ENCODE measurements around the gene GMEB1.
"Not testable (repeated sequence)": the region's sequence is repeated elsewhere in the genome, so short reads cannot be mapped to it uniquely, and the experiment has no call there.

GMEB1 gene

GRCh38 chr1:28671254-28671780, 2.7 kb downstream of the GMEB1 start:
- DNase-seq (ENCODE audit: extremely low read depth in 1 of 2, low read depth in 1 of 2): no peak

DNA sequence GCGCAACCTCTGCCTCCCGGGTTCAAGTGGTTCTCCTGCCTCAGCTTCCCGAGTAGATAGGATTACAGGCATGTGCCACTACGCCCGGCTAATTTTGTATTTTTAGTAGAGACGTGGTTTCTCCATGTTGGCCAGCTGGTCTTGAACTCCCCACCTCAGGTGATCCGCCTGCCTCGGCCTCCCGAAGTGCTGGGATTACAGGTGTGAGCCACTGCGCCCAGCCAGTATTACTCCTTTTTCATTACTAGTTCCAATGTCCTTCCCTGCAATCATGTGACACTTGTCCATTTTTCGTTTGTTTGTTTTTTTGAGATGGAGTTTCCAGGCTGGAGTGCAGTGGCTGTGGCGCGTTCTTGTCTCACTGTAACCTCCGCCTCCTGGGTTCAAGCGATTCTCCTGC, 4.4 kb downstream of the GMEB1 start:
- not testable (repeated sequence) for DNase-seq (ENCODE audit: extremely low read depth in 1 of 2, low read depth in 1 of 2)

DNA sequence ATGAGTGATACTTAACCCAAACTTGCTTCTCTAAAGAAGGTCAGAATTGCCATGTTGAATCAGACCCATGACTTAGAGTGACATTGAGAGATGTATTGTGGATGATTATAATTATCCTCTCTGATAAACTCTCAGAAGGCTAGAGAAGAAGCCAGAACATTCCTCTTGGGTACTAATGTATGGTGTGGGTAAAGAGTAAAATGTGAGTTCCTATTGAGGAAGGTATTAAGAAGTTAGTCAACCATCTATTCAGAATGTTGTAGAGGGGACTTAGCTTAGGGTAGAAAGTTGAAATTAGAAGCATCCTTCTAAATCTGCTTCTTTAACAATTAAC, 7.3 kb downstream of the GMEB1 start:
- no peak for DNase-seq (ENCODE audit: extremely low read depth in 1 of 2, low read depth in 1 of 2)

DNA sequence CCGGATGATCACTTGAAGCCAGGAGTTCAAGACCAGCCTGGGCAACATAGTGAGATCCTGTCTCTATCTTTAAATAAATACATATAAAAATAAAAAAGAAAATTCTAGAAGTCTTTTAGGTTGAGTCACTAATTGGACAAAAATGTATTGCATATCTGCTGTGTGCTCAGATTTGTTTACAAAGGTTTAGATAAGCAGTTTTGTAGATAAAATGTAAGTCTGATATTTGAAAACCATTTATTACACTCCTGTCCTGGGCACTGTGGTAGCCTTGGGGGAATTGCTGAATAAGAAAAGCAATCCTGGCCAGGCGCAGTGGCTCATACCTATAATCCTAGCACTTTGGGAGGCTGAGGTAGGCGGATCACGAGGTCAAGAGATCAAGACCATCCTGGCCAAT, 11.6 kb downstream of the GMEB1 start:
- DNase-seq (ENCODE audit: extremely low read depth in 1 of 2, low read depth in 1 of 2): no peak

- DNase-seq (ENCODE audit: extremely low read depth in 1 of 2, low read depth in 1 of 2): no peak
These were observed 14.3 kb downstream of the GMEB1 start for GRCh38 chr1:28682840-28683239.

- no peak for DNase-seq (ENCODE audit: extremely low read depth in 1 of 2, low read depth in 1 of 2)
These were observed 16.4 kb downstream of the GMEB1 start for GRCh38 chr1:28684937-28685336.

- DNase-seq (ENCODE audit: extremely low read depth in 1 of 2, low read depth in 1 of 2): not testable (repeated sequence)
These were observed 23.0 kb downstream of the GMEB1 start for GRCh38 chr1:28691627-28692026.

DNA sequence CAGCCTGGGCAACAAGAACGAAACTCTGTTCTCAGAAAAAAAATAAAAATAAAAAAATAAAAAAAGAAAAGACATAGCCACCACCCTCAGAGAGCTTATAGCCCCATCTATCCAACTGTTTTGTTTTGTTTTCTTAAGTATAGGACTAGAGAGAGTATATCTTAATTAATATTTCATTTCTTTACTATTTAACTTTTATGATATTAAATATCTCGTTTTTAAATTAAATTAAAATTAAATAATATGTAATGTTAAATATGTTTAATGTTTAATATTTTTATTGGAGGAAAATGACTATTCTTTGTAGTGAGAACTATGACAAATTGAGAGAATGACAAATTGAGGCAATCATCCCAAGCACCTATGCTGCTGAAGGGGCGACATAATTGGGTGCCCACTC, 35.0 kb downstream of the GMEB1 start:
- DNase-seq (ENCODE audit: extremely low read depth in 1 of 2, low read depth in 1 of 2): no peak

DNA sequence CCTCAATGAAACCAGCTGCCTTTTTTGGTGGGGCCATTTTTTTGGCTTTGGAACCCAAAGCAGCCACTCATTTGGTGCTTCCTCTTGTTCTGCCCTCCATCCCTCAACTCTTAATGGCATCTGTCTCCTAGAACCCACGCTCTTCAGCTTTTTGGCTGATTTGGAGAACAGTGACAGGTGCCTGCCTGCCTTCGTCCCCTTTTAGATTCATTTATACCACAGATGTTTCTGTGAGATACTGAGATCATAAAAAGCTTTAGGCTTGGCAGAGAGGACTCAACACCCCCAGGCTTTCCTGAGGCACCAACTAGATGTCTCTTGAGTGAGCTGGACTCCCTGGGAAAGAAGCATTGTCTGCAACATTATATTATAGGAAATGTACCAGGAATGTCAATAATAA, 47.8 kb downstream of the GMEB1 start:
- DNase-seq (ENCODE audit: extremely low read depth in 1 of 2, low read depth in 1 of 2): no peak

DNA sequence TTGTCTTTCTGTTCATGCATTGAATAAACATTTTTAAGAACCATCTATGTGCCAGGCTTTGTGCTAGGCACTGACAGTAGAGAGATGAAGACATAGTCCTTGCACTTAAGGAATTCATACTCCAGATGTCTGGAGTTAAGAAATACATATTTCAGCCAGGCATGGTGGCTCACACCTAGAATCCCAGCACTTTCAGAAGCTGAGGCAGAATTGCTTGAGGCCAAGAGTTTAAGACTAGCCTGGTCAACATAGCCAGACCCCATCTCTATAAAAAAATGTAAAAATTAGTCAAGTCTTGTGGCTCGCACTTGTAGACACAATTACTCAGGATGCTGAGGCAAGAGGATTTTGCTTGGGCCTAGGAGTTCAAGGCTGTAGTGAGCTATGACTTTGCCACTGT, 49.6 kb downstream of the GMEB1 start:
- no peak for DNase-seq (ENCODE audit: extremely low read depth in 1 of 2, low read depth in 1 of 2)

DNA sequence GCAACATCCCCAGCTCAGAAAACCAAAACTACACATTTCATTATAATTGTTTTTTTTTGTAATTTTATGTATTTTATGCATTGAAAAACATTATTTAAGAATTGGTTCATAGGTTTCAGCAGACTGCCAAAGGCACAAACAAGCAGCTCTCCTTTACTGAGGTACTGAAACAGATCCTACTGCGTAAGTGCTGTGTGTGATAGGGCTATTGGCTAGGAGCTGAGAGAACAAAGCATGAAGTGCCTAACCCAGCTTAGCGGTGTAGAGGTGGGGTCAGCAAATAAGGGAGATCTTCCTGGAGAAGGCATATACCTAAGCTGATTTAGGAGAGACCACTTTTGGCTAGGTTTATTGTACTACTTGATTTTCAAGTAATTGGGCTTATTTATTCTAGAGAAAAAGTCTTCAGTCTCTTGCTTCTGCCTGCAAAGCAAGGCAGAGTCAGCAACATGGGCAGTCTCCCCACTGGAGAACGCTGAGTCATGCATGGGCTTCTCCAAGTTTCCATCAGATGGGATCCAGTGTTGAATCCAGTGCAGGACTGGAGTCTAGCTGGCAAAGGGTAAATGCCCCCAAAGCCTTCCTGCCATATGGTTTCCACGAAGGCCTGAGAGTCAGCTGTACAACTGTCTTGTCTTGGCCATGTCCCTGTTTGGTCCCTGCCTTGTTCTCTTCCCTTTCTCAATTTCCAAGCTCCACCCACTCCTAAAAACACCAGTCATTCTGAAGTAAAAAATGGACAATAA, 50.2 kb downstream of the GMEB1 start:
- DNase-seq (ENCODE audit: extremely low read depth in 1 of 2, low read depth in 1 of 2): no peak

DNA sequence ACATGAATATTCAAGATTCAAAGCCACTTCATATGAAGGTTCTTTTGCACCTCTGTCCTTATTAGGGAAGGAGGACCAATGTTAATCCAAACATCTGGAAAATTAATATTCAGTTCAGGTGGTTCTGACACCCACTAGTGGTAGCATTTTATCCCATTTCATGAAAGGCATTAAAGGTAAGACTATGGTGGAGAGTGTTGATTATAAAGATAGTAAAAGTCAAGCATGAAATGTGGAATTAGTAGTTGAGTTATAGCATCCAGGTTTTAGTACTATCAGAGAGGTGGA, 50.7 kb downstream of the GMEB1 start:
- DNase-seq (ENCODE audit: extremely low read depth in 1 of 2, low read depth in 1 of 2): no peak

DNA sequence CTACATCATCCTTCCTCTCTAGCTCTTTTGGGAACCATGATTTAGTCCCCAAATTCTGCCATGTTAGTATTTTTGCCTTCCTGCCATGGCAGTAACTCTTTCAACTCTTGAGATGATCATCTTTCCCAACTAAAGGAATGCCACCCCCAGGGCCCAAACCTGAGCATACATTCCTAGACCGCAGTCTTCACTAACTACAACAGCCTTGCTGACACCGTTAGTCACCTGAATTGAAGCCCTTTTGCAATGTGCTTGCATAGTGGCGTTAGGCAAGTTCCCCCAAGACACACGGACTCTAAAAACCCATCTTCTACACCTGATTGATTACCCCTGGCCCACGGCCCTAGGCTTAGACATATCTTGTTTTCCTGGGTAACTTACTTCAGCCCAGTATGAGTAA, 51.8 kb downstream of the GMEB1 start:
- no peak for DNase-seq (ENCODE audit: extremely low read depth in 1 of 2, low read depth in 1 of 2)

GRCh38 chr1:28721927-28722326, 53.3 kb downstream of the GMEB1 start:
- DNase-seq (ENCODE audit: extremely low read depth in 1 of 2, low read depth in 1 of 2): not testable (repeated sequence)

- DNase-seq (ENCODE audit: extremely low read depth in 1 of 2, low read depth in 1 of 2): not testable (repeated sequence)
These were observed 56.8 kb downstream of the GMEB1 start for GRCh38 chr1:28725365-28725764.

GRCh38 chr1:28735961-28736449, 67.4 kb downstream of the GMEB1 start:
- no peak for DNase-seq (ENCODE audit: extremely low read depth in 1 of 2, low read depth in 1 of 2)

- DNase-seq (ENCODE audit: extremely low read depth in 1 of 2, low read depth in 1 of 2): peak; percentile 95
These were observed 68.1 kb downstream of the GMEB1 start, which contains the start of gene YTHDF2 for GRCh38 chr1:28736450-28737306. TSS of gene YTHDF2 (plus strand) at chr1:28736940. CDS start at chr1:28737121, 181 bp downstream.

GRCh38 chr1:28737307-28738132, 68.9 kb downstream of the GMEB1 start:
- DNase-seq (ENCODE audit: extremely low read depth in 1 of 2, low read depth in 1 of 2): peak; percentile 19 to 33

DNA sequence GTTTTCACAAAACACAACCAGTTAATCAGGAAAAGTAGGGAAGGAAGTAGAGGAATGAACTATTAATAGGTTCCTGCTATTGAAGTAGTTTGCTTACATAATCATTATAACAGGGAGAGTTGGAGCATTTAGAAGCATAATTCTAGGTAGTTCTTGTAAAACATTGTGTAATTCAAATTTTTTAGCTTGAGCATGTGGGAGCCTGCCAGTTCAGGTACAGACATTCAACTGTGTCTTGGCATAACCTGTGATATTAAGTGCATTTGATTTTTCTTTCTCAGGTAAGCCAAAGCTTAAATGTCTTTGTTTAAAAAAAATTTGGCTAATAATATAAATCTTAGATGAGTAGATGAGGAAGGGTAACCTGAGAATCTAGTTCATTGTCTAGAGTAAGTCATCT, 71.5 kb downstream of the GMEB1 start:
- no peak for DNase-seq (ENCODE audit: extremely low read depth in 1 of 2, low read depth in 1 of 2)

- no peak for DNase-seq (ENCODE audit: extremely low read depth in 1 of 2, low read depth in 1 of 2)
These were observed 75.6 kb downstream of the GMEB1 start for GRCh38 chr1:28744184-28744583.

DNA sequence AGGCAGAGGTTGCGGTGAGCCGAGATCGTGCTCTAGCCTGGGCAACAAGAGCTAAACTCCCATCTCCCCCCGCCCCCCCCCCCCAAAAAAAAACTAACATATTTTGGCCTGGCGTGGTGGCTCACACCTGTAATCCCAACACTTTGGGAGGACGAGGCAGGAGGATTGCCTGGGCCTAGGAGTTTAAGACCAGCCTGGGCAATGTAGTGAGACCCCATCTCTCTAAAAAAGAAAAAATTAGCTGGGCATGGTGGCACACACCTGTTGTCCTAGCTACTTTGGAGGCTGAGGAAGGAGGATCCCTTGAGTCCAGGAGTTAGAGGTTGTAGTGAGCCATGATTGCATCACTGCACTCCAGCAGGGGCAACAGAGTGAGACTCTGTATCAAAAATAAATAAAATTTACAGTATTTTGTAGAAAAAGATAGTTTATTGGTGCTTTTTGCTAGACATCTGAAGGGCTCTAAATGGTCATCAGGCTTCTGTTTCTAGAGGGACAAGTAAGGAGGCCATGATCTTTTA, 77.1 kb downstream of the GMEB1 start:
- DNase-seq (ENCODE audit: extremely low read depth in 1 of 2, low read depth in 1 of 2): no peak
